NCI-H526 (cell line): ENCODE results near the gene SUGP2.
"Not testable (repeated sequence)": the region's sequence is repeated elsewhere in the genome, so short reads cannot be mapped to it uniquely, and the experiment has no call there.

ENCODE experiments used
- DNase-seq, 2 experiments: peaks; one replicate each; lab custom pipeline; 2025; lab: John Stamatoyannopoulos, UW

SUGP2 gene

GRCh38 chr19:19032420-19033175 lies 719 bp downstream of the SUGP2 start:
- peak; percentile 85 to 88 for DNase-seq

DNA sequence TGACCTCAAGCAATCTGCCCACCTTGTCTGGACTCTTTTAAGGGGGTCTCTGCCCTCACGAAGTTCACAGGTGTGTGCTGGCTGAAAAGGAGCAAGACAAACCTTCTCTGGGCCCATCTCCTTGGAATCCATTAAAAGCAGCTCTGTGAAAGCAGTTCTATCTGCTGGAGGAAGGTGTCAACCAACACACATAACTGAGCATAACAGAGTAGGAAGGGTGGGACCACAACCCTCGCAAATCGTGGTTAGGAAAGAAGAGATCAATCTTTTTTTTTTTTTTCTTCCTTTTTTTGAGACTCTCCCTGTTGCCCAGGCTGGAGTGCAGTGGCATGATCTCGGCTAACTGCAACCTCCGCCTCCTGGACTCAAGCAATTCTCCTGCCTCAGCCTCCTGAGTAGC lies 1.4 kb downstream of the SUGP2 start:
- DNase-seq = no peak

- DNase-seq = no peak
Observed at GRCh38 chr19:19028526-19028925, 4.8 kb downstream of the SUGP2 start.

- DNase-seq = no peak
Observed at GRCh38 chr19:19027228-19027627, 6.1 kb downstream of the SUGP2 start.

DNA sequence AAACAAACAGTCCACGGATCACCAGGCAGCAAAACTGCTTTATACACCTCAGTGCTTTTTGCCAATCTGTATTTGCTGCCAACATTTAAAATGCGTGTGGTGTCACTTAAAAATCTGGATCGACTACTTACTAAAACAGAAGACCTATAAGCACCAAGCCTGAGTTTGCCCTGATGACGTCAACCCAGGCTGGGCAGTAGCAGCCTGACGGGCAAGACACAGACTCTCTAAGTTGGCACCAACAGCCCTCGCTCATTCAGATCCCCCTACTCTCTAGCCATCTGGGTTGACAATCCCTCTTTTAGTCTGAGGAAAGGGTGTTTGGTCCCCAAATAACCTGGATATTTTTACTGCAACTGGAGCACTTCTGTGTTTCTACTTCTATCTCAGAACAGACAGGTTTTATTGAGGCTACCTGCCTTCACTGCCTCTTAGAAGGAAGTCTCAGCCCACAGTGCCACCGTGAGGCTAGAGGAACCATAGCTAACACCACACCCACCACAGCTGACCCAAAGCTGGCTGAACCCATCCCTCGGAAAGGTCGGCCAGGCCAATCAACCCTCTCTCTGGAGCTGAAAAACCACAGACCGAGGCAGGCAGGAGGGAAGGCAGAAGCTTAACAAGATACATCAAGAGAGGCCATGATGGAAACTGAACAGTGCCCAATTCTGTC lies 6.9 kb downstream of the SUGP2 start:
- DNase-seq = no peak

- no peak for DNase-seq
Observed at GRCh38 chr19:19025861-19026260, 7.5 kb downstream of the SUGP2 start.

DNA sequence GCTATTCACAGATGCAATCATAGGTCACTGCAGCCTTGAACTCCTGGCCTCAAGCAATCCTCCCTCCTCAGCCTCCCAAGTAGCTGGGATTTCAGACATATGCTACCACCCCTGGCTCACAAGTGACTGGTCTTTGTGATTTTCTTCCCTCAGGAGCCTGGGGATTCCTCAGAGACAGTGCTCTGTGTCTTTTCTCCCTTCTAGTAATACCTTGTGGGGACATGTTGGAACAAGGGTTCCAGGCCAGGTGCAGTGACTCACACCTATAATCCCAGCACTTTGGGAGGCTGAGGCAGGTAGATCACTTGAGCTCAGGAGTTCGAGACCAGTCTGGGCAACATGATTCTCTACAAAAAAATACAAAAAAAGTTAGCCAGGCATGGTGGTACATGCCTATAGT lies 9.9 kb downstream of the SUGP2 start:
- not testable (repeated sequence) for DNase-seq

DNA sequence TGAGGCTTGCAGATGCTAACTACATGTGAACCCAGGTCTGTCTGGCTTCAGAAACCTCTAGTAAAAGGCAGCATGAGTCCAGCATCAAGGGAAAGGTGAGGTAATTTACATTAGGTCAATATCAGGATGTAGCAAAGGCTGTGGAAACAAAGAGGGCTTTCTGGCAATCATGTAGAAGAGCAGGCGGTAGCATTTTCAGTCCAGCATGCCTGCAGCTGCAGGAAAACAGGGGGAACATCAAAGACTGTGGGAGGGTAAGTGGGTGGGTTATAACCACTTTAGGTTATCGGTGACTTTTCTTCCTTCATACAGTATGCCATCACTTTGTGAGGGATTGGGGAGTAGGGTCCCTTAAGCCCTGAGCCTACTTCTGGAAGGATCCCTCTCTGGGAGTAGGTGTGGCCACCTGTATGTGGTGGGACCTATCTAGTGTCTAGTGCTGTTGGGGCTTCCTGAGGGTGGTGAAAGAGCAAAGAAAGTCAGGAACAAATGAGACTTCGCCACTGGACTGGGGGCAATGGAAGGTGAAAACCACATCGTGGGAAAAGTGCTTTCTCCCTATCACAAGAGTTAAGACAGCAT lies 10.8 kb downstream of the SUGP2 start:
- DNase-seq = no peak

- no peak for DNase-seq
Observed at GRCh38 chr19:19021115-19021514, 12.2 kb downstream of the SUGP2 start.

GRCh38 chr19:19010551-19010950 lies 22.8 kb downstream of the SUGP2 start:
- no peak for DNase-seq

GRCh38 chr19:19009951-19010350 lies 23.4 kb downstream of the SUGP2 start:
- DNase-seq = no peak

GRCh38 chr19:19006213-19006612 lies 27.1 kb downstream of the SUGP2 start:
- no peak for DNase-seq

- no peak for DNase-seq
Observed at GRCh38 chr19:19004144-19004543, 29.2 kb downstream of the SUGP2 start.

DNA sequence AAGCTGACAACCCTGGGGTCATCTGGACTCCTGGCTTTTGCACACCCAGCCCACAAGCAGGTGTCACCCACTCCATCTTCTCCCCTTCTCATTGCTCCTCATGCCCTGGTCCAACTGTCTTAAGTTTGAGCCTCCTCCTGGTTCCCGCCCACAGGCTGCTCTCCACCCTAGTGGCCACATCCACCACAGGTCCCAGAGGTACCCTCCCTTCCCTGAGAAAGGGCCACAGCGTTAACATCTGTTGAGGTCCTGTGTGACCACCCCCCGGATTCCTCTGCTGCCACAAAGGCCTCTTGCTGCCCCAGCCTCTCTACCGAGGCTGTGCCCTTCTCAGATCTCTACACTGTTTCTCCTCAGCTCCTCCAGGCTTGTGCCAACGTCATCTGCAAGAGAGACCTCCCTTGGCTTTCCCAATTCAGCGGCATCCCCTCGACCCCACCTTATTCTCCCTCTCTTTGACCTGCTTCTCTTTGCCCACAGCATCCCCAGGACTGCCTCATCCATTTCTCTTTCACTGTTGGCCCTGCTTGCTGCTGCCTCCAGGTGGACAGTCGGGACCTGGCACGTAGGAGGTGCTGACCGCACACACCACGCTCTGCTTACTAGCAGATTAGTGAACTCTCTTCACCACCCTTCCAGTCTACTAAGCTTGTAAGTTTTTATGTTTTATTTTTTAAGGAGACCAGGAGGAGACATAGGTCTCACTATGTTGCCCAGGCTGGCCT lies 33.3 kb downstream of the SUGP2 start:
- no peak for DNase-seq

- no peak for DNase-seq
Observed at GRCh38 chr19:18999016-18999758, 34.1 kb downstream of the SUGP2 start.

GRCh38 chr19:18998276-18998675 lies 35.0 kb downstream of the SUGP2 start:
- no peak for DNase-seq

GRCh38 chr19:18996796-18997394 lies 36.4 kb downstream of the SUGP2 start:
- no peak for DNase-seq

GRCh38 chr19:18996351-18996750 lies 37.0 kb downstream of the SUGP2 start:
- DNase-seq = no peak

DNA sequence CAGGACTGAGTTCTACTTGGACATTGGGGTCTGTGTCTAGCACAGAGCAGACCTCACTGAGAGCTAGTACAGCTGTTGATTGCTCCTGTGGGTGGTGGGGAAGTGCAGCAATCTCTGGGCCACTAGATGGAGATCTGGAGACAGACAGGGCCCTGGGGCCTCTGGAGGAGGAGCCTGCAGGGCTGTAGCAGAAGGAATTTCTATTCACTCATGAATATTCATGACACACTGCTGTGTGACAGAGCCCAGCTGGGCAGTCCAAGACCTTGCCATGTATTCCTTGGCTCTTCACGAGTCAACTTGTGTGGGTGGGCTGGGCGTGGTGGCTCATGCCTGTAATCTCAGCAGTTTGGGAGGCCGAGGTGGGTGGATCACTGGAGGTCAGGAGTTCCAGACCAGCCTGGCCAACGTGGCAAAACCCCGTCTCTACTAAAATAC lies 37.5 kb downstream of the SUGP2 start:
- peak; percentile 17 to 65 for DNase-seq

- no peak for DNase-seq
Observed at GRCh38 chr19:18993115-18993514, 40.2 kb downstream of the SUGP2 start.

- DNase-seq = no peak
Observed at GRCh38 chr19:18992696-18993095, 40.6 kb downstream of the SUGP2 start.
